GM10847 (cell line): ENCODE data around the gene ZFAND3.

ENCODE experiments used
- POLR2A ChIP-seq: IDR thresholded peaks from 2 replicates; pipeline ENCODE4 v1.6.1; 2011; ENCODE audit not compliant: insufficient read length; ENCODE audit errors: extremely low read depth

The ZFAND3 gene

DNA sequence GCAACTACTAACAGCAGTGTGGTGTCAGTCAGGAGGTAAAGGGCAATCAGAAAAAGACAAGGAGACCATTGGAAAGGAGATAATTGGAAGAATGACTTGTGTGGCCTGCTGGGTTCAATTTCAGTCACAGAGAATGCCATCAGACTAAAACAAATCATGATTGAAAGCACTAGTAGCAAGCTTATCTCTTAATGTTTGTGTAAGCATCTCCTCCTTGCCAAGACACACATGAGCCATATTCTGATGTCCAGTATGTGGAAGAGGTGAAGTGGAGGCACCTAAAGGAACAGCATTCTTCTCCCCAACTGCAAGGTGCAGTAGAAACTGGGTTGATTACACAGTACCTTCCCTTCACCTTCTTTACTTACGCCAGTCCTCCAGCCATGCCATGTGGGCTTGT is 287.5 kb downstream of the ZFAND3 start:
- no peak for TF ChIP-seq POLR2A

DNA sequence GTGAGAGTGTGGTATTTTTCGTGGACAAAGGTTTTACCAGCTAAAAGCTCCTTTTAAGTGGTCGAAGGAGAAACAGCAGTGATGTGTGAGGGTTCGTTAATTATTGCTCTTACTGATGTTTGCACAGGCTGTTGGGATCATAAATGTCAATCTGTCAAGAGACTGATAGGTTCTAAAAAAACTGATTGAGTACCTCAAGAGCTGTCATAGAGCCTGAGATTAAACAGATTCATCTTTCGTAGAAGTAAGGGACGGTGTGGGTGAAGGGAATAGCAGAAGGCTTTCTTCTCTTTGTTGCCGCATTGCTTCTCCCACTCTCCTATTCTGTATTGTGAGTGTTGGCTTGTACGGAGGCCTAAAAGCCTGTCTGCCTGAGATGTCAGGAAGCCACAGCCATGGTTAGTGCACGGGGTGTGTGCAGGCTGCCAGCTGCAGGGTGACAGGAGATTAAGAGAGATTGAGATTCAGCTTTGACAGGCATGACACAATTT is 291.0 kb downstream of the ZFAND3 start:
- no peak for TF ChIP-seq POLR2A

GRCh38 chr6:38112181-38112580 is 292.7 kb downstream of the ZFAND3 start:
- TF ChIP-seq POLR2A: no peak

- no peak for TF ChIP-seq POLR2A
Observed at GRCh38 chr6:38113825-38114576, 294.5 kb downstream of the ZFAND3 start.

DNA sequence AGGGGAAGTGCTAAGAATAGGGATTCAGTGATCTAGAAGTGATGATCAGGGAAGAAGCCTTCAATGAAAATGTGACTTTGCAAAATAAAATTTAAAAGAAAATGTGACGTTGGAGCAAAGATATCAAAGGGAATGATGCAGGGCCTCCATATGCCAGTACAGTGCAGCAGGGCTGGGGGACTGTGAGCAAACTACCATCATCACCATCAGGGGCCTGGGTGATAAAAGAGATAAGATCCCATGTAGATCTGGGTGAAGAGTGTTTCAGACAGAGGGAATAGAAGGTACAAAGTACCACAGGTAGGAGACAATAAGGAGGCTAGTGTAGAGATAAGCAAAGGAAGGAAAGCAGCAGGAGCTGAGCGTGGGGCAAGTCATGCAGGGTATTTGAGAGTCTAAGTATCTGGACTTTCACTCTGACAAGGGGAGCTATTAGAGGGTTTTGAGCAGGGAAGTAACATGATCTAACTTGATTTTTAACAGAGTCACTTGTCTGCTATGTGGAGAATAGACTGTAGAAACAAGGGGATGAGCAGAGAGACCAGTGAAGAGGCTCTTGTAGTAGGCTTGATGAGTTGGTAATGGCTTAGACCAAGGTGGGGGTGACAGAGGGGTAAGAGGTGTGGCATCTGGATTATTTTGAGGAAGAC is 295.6 kb downstream of the ZFAND3 start:
- TF ChIP-seq POLR2A: no peak

DNA sequence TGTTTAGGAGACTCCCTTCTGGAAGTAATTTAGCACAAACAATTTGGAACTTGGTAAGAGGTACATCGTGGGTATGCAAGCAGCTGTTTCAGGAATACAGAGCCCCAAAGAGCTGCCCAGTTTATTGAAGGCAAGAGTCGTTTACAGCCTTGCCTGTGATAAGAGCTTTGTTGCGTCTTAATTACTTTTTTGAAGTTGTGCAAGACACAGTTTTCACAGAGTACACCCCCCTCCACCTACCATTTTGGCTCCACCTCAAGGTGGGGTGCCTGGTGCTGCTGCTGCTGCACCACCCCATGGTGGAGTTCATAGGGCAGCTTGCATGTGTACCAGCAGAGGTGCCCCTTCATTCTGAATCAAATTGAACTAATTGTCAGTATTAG is 296.1 kb downstream of the ZFAND3 start:
- TF ChIP-seq POLR2A: no peak

- no peak for TF ChIP-seq POLR2A
Observed at GRCh38 chr6:38116248-38116647, 296.7 kb downstream of the ZFAND3 start.

DNA sequence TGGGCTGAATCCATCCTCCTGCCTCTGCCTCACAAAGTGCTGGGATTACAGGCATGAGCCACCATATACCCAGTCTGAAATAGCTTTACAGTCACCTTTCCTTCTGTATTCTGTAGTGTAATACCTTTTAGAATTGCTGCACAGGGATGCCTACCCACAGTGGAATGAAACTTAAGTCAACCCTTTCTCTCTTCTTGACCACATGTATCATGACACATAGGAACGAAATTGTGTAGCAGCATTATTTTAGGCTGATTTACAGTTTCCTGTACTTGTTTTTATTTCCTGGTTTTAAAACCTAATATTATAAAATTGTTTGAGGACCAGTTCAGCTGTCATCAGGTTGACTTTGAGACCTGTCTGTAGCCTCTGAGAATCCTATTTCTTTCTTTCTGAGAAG is 297.8 kb downstream of the ZFAND3 start:
- no peak for TF ChIP-seq POLR2A

DNA sequence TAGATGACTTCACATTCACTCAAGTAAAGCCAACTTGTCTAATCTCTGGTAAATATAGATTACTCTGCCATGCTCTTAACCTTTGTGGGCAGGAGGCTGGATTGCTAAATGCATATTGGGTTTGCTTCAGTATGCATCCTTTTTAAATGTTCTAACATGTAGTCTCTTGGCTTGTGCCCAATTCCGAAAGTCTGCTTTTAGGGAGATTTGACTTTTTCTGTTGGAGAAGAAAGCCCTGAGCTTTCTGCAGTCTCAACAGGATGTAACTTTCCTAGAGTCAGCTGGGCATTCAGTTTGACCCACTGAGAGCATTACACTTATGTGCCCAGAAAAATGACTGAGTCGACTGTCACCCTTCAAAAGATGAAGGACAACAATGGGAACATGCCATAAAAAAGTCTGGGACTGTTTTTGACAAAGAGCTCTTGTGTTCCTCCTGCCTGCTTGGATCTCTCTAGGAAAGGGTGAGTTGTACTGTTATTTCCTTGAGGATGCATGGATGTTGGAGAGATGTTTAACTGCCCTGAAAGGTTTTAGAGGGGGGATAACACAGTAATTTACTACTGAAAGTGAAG is 299.4 kb downstream of the ZFAND3 start:
- TF ChIP-seq POLR2A: no peak

GRCh38 chr6:38119516-38119915 is 300.0 kb downstream of the ZFAND3 start:
- no peak for TF ChIP-seq POLR2A

GRCh38 chr6:38127284-38127683 is 307.8 kb downstream of the ZFAND3 start:
- no peak for TF ChIP-seq POLR2A

- no peak for TF ChIP-seq POLR2A
Observed at GRCh38 chr6:38131527-38131965, 312.0 kb downstream of the ZFAND3 start.

GRCh38 chr6:38133932-38134703 is 314.6 kb downstream of the ZFAND3 start:
- no peak for TF ChIP-seq POLR2A

DNA sequence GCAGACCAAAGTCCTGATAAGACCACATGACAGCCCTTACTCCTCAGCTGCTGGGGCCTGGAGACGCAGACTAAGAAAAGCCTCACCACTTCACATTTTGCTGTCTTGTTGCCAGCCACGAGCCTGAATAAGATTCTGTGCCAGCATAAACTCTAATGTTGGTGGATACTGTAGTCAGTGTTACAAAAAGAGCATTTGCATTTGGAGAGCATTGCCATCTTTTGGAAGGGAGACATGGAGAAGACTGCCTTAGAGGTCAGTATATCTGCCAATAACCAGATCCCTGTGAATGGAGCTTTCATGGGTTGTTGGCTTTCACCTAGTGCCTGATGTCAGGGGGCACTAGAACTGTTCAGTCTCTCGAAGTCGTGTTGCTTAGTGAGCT is 315.2 kb downstream of the ZFAND3 start:
- no peak for TF ChIP-seq POLR2A

GRCh38 chr6:38136547-38136946 is 317.0 kb downstream of the ZFAND3 start:
- TF ChIP-seq POLR2A: no peak
